ENCODE results near the gene GNG12.

DNA sequence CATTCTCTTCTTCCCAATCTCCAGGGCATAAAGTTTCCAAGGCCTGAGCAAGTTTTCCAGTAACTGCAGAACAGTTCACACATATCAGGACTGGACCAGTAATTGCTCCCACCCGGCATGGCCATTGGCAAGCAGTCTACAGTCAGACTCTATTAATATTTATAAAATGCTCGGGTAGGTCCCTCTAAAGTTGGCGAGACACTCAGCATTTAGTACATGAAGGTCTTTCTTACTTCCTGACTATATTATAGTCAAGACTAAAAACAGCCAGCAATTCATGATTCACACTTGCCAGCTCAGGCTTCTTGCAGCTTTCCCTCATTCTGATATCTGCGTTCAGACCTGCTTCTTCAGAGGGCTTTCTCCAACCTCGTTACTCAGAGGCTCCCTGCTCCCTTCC lies 122.8 kb downstream of the GNG12 start:
- TF ChIP-seq, protein P1, sequence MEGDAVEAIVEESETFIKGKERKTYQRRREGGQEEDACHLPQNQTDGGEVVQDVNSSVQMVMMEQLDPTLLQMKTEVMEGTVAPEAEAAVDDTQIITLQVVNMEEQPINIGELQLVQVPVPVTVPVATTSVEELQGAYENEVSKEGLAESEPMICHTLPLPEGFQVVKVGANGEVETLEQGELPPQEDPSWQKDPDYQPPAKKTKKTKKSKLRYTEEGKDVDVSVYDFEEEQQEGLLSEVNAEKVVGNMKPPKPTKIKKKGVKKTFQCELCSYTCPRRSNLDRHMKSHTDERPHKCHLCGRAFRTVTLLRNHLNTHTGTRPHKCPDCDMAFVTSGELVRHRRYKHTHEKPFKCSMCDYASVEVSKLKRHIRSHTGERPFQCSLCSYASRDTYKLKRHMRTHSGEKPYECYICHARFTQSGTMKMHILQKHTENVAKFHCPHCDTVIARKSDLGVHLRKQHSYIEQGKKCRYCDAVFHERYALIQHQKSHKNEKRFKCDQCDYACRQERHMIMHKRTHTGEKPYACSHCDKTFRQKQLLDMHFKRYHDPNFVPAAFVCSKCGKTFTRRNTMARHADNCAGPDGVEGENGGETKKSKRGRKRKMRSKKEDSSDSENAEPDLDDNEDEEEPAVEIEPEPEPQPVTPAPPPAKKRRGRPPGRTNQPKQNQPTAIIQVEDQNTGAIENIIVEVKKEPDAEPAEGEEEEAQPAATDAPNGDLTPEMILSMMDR (IDR thresholded peaks at IDR 0.05; ENCODE audit: insufficient read depth, low read length, poor library complexity, severe bottlenecking), result no peak
- no peak for TF ChIP-seq EZH2phosphoT487 (conservative IDR thresholded peaks at IDR 0.05; ENCODE audit: low read length)

All from SU-DHL-6 (cell line).